RPMI8226 (cell line): ENCODE results near the gene HS6ST3.
"Not testable (repeated sequence)": the region's sequence is repeated elsewhere in the genome, so short reads cannot be mapped to it uniquely, and the experiment has no call there.

Experiments used
- DNase-seq: peaks from one replicate; pipeline ENCODE4 v3.0.0-alpha.2; 2015

The HS6ST3 gene

GRCh38 chr13:96089749-96090239, at the start of gene HS6ST3:
Gene HS6ST3, plus strand, starts transcription at chr13:96090107.
- peak; percentile 47 for DNase-seq

DNA sequence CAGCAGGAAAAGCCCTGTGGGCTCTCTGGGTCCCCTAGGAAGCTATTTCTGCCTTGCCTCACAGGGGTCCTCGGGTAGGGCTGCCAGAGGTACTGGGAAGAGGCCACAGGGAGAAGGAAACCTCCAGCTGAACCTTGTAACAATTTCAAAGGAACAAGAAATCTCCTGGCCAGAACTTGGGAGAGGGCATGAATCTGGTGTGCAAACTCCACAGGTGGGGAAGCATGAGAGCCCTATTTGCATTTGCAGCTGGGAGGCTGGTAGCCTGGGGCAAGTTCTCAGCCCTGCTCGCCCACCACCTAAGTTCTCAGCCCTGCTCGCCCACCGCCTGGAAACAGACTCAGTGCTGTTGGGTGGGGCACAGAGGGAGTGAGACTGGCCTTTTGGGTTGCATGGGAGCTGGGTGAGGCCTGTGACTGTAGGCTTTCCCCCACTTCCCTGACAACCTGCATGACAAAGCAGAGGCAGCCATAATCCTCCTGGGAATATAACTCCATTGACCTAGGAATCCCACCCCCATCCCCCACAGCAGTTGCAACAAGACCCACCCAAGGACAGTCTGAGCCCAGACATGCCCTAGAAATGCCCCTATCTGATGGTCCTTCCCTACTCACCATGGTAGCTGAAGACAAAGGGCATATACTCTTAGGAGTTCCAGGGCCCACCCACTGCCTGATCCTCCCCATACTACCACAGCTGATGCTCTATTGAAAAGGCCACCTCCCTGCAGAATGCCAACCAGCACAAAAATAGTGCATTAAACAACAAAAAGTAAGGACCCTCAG, 48.4 kb upstream of the HS6ST3 start:
- no peak for DNase-seq

GRCh38 chr13:96044238-96044637, 45.7 kb upstream of the HS6ST3 start:
- no peak for DNase-seq

GRCh38 chr13:96046449-96047126, 43.3 kb upstream of the HS6ST3 start:
- DNase-seq = not testable (repeated sequence)

- not testable (repeated sequence) for DNase-seq
Measured at GRCh38 chr13:96050955-96051354, 39.0 kb upstream of the HS6ST3 start.

DNA sequence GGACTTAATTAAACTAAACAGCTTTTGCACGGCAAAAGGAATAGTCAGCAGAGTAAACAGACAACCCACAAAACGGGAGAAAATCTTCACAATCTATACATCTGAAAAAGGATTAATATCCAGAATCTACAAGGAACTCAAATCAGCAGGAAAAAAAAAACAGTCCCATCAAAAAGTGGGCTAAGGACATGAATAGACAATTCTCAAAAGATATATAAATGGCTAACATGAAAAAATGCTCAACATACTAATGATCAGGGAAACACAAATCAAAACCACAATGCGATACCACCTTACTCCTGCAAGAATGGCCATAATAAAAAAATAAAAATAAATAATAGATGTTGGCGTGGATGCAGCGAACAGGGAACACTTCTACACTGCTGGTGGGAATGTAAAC, 38.4 kb upstream of the HS6ST3 start:
- not testable (repeated sequence) for DNase-seq

DNA sequence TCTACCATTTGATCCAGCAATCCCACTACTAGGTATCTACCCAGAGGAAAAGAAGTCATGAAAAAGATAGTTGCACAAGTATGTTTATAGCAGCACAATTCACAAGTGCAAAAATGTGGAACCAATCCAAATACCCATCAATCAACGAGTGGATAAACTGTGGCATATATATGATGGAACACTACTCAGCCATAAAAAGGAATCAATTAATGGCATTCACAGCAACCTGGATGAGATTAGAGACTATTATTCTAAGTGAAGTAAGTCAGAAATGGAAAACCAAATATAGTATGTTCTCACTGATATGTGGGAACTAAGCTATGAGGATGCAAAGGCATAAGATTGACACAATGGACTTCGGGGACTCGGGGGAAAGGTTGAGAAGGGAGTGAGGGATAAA, 38.0 kb upstream of the HS6ST3 start:
- DNase-seq = not testable (repeated sequence)

GRCh38 chr13:96052656-96053002, 37.3 kb upstream of the HS6ST3 start:
- no peak for DNase-seq

DNA sequence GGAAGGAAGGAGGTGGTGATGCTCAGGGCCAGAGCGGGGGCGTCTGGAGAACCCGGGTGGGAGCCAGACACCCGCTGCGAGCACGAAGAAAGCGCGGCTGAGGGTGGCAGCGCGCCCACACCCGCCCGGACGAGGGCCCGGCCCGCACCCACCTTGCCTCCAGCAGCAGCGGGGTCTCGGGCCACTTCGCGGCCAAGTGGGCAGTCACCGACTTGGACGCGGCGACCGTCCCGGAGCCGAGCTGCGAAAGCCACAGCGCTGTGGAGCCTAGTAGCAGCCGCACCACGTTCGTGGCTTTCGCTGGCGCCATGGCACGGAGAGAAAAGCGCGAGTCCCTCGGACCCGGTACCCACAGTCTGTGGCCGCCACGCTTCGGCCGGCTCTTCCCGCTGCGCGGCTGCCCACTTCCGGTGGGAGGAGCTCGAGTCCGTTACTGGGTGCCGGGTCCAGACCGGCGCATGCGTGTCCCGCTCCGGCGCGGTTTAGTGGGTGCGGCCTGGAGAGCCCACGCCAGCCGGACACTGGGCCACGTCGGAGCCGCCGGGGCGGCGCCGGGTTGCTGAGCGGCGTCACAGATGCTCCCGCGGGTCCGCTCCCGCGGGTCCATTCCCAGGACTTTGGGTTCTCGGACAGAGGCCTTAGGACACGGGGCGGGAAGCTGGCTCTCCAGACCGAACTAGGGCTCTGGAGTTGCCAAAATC, 36.8 kb upstream of the HS6ST3 start, which contains the start of gene UGGT2:
Gene UGGT2, minus strand, starts transcription at position 399 of the 701 bp plus-strand sequence. Its CDS starts 89 bp downstream, at position 310.
- DNase-seq = peak; percentile 91

GRCh38 chr13:96065849-96066248, 24.1 kb upstream of the HS6ST3 start:
- DNase-seq = no peak

DNA sequence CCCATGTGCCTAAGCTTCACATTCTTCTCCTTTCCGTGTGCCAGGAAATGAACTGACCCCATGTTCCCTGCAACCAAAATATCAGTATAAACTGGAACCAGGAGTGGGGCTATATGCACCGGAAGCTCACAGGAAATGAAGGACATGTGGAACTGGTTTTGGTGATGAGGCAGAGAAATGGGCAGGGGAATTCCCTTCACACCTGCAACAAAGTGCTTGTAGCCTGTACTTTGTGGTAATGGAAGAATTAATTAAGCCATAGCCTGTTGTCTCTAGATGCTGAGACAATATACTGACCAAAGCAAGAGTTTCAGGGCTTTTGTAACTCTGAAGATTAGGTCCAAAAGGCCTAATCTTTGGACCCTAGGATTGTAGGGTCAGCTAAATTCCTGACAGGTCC, 21.2 kb upstream of the HS6ST3 start:
- peak; percentile 15 for DNase-seq

GRCh38 chr13:96071504-96071903, 18.4 kb upstream of the HS6ST3 start:
- DNase-seq = no peak

DNA sequence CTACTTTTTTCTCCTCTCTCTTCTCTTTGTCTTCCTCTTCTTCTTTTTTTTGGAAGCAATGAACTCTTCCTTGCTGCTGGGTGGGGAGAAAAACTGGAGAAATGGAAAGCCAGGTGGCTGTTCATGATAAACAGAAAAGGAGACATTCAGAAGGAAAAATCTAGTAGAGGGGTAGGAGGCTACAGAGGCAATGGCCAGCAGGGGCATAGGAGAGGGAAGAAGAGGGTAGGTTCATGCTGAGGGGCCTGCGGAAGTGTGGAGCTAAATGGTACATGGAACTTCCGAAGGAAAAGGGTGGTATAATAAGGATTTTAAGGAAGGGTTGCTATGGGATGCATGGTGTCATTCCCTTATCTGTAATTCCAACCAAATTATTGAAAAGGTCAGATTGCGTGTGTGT, 17.5 kb upstream of the HS6ST3 start:
- DNase-seq = no peak

- peak; percentile 12 for DNase-seq
Measured at GRCh38 chr13:96075953-96076543, 13.9 kb upstream of the HS6ST3 start.

- no peak for DNase-seq
Measured at GRCh38 chr13:96080676-96081075, 9.2 kb upstream of the HS6ST3 start.

DNA sequence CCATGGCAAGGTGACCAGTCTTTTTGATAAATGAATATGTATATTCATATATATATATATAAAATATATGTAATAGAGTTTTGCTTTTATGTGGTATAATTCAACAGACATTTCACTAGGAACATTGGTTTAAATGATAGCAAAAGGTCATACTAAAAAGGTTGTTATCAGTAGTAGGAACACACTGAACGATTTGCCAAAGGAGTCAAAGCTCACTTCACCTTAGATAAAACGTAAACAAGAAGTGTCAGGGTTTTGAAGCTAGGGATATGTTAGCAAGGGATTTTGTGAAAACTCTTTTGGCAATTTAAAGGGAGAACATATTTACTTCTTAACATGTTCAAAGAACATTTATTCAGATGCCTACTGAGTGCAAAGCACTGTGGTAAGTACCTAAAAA, 8.0 kb upstream of the HS6ST3 start:
- no peak for DNase-seq

- DNase-seq = no peak
Measured at GRCh38 chr13:96082640-96083039, 7.3 kb upstream of the HS6ST3 start.

DNA sequence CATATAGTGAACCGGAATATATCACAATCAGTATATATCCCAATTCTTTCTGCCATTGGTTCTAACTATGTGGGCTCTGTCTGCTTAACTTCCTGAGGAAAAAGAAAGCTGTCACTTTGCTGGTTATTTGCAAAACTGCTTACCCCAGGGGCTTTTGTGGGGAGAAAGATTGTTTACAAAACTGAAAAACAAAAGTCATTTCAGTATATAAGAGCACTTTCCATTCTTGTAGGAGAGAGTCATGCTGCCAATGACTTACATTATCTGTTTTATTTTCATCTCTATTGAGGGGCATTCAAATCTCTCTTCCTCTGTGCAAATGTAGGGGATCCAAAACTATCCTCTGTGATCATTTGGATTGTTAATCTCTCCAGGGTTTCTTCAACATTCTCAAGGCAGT, 3.2 kb upstream of the HS6ST3 start:
- no peak for DNase-seq

- no peak for DNase-seq
Measured at GRCh38 chr13:96089139-96089538, 768 bp upstream of the HS6ST3 start.

GRCh38 chr13:96090240-96091101, 564 bp downstream of the HS6ST3 start:
- peak; percentile 8 for DNase-seq

- peak; percentile 4 for DNase-seq
Measured at GRCh38 chr13:96091164-96092117, 1.5 kb downstream of the HS6ST3 start.
